ENCODE results near the gene PPARA. TPM values are rescaled to one million over a fixed set of nuclear protein-coding genes. Genes with fewer than 3 reads are reported as not detected.

PPARA gene
- total and polyA plus RNA-seq, 2 donors (not counting 1 experiment from before 2014, with no cell fraction given), result 4.1 to 29.8 TPM

GRCh38 chr22:46259374-46259773, 109.0 kb downstream of the PPARA start:
- POLR2A ChIA-PET, result no interaction called here
- CTCF ChIA-PET, result no interaction called here
- Histone ChIP-seq H3K79me2 (ENCODE audit: control insufficient read depth, insufficient read depth, low read length) (no peaks in the 10 kb centered on the region), H3K4me3 (ENCODE audit: control extremely low read depth in 1 of 5, extremely low read depth in 1 of 5, insufficient read depth in 1 of 5, low read depth in 2 of 5, low read length in 4 of 5) (no peak overlapping the region), H4K20me1 (ENCODE audit: control insufficient read depth, insufficient read depth, low read length, poor library complexity, severe bottlenecking) (no peaks in the 10 kb centered on the region), H3K4me1 (ENCODE audit: control insufficient read depth in 2 of 2, insufficient read depth in 2 of 2, low read length in 2 of 2) (peaks cover 0 to 3% of the 10 kb centered on the region in 2 donors), H3K27me3 (replicated peaks in 1 of 4; ENCODE audit: control extremely low read depth in 1 of 4, control insufficient read depth in 3 of 4, insufficient read depth in 4 of 4, low read length in 3 of 4) (peaks cover 0 to 34% (median 25%) of the 10 kb centered on the region in 4 experiments), H3K9me3 (ENCODE audit: control extremely low read depth in 1 of 3, control insufficient read depth in 2 of 3, insufficient read depth in 1 of 3, low read length in 2 of 3) (peaks cover 0 to 11% (median 0%) of the 10 kb centered on the region in 3 donors), H3K4me2 (replicated peaks; ENCODE audit: low read depth, low read length, poor library complexity, severe bottlenecking) (no peak overlapping the region), H3K9ac (ENCODE audit: low read length) (no peak overlapping the region), H3K27ac (ENCODE audit: low read length in 2 of 2) (no peak overlapping the region), H3K36me3 (replicated peaks in 1 of 2; ENCODE audit: control extremely low read depth in 1 of 2, control insufficient read depth in 1 of 2, extremely low read depth in 1 of 2, insufficient read depth in 2 of 2, low read length in 1 of 2) (no peaks in the 10 kb centered on the region), H2AFZ (ENCODE audit: insufficient read depth, low read depth, low read length, poor library complexity, severe bottlenecking) (no peak overlapping the region)
- intact Hi-C loops (cut with micrococcal nuclease), result no loop called here
- Mint-ChIP-seq H3K4me3 (no peak overlapping the region), H3K4me1 (peaks cover 6% of the 10 kb centered on the region), H3K27me3 (peaks cover 54% of the 10 kb centered on the region), H3K9me3 (ENCODE audit: insufficient read depth) (no peaks in the 10 kb centered on the region), H3K27ac (no peak overlapping the region)
- ATAC-seq (ENCODE audit: low read depth) (no peak), DNase-seq (no peak)
- 14% methylated on average over 1 of the region's 12 CpGs for WGBS (ENCODE audit: insufficient coverage)
- TF ChIP-seq, protein P1, sequence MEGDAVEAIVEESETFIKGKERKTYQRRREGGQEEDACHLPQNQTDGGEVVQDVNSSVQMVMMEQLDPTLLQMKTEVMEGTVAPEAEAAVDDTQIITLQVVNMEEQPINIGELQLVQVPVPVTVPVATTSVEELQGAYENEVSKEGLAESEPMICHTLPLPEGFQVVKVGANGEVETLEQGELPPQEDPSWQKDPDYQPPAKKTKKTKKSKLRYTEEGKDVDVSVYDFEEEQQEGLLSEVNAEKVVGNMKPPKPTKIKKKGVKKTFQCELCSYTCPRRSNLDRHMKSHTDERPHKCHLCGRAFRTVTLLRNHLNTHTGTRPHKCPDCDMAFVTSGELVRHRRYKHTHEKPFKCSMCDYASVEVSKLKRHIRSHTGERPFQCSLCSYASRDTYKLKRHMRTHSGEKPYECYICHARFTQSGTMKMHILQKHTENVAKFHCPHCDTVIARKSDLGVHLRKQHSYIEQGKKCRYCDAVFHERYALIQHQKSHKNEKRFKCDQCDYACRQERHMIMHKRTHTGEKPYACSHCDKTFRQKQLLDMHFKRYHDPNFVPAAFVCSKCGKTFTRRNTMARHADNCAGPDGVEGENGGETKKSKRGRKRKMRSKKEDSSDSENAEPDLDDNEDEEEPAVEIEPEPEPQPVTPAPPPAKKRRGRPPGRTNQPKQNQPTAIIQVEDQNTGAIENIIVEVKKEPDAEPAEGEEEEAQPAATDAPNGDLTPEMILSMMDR (IDR thresholded peaks at IDR 0.05), result no peak

GRCh38 chr22:46260038-46260437, 109.7 kb downstream of the PPARA start:
- Histone ChIP-seq H3K27me3 (replicated peaks in 1 of 4; ENCODE audit: control extremely low read depth in 1 of 4, control insufficient read depth in 3 of 4, insufficient read depth in 4 of 4, low read length in 3 of 4) (peaks cover 0 to 37% (median 25%) of the 10 kb centered on the region in 4 experiments), H3K9me3 (ENCODE audit: control extremely low read depth in 1 of 3, control insufficient read depth in 2 of 3, insufficient read depth in 1 of 3, low read length in 2 of 3) (peaks cover 0 to 10% (median 0%) of the 10 kb centered on the region in 3 donors), H3K27ac (ENCODE audit: low read length in 2 of 2) (no peak overlapping the region), H3K4me3 (ENCODE audit: control extremely low read depth in 1 of 5, extremely low read depth in 1 of 5, insufficient read depth in 1 of 5, low read depth in 2 of 5, low read length in 4 of 5) (no peak overlapping the region), H3K36me3 (replicated peaks in 1 of 2; ENCODE audit: control extremely low read depth in 1 of 2, control insufficient read depth in 1 of 2, extremely low read depth in 1 of 2, insufficient read depth in 2 of 2, low read length in 1 of 2) (no peaks in the 10 kb centered on the region), H3K79me2 (ENCODE audit: control insufficient read depth, insufficient read depth, low read length) (no peaks in the 10 kb centered on the region), H3K4me1 (ENCODE audit: control insufficient read depth in 2 of 2, insufficient read depth in 2 of 2, low read length in 2 of 2) (peaks cover 0 to 3% of the 10 kb centered on the region in 2 donors), H2AFZ (ENCODE audit: insufficient read depth, low read depth, low read length, poor library complexity, severe bottlenecking) (no peak overlapping the region), H3K4me2 (replicated peaks; ENCODE audit: low read depth, low read length, poor library complexity, severe bottlenecking) (no peak overlapping the region), H4K20me1 (ENCODE audit: control insufficient read depth, insufficient read depth, low read length, poor library complexity, severe bottlenecking) (no peaks in the 10 kb centered on the region), H3K9ac (ENCODE audit: low read length) (no peak overlapping the region)
- ChIA-PET CTCF (no interaction called here), POLR2A (no interaction called here)
- intact Hi-C loops (cut with micrococcal nuclease), result no loop called here
- no peak overlapping the region for H3K4me3 Mint-ChIP-seq
- 87% methylated on average over 6 of the region's 6 CpGs for WGBS (ENCODE audit: insufficient coverage)
- ATAC-seq (ENCODE audit: low read depth) (no peak), DNase-seq (no peak)
- TF ChIP-seq, protein P1 (IDR thresholded peaks at IDR 0.05), result no peak
- no peak for TF ChIP-seq EZH2 (IDR thresholded peaks at IDR 0.05; ENCODE audit: borderline replicate concordance, insufficient read depth, low read depth, low read length, poor library complexity, severe bottlenecking)
- no peak overlapping the region for H3K27ac Mint-ChIP-seq
- no peaks in the 10 kb centered on the region for H3K9me3 Mint-ChIP-seq (ENCODE audit: insufficient read depth)
- peaks cover 6% of the 10 kb centered on the region for H3K4me1 Mint-ChIP-seq
- H3K27me3 Mint-ChIP-seq, result peaks cover 56% of the 10 kb centered on the region

Measured in B cell (primary cell).